Fibroblast of lung (primary cell): ENCODE data around the gene TAMALIN. TPM values are rescaled to one million over a fixed set of nuclear protein-coding genes. Genes with fewer than 3 reads are reported as not detected.

Source experiments
- DNase-seq, 2 donors: peaks; one replicate each; pipeline versions ENCODE4 v3.0.0 to v3.0.0-alpha.2; 2010; ENCODE audit warnings: low read depth in 2 of 2
- H2AFZ ChIP-seq: 2 replicates; pipeline ENCODE4 v1.5.1; 2012; ENCODE audit warnings: low read length, control low read depth, inconsistent platforms
- H3K27ac ChIP-seq: 2 replicates; pipeline ENCODE4 v1.5.1; 2011; ENCODE audit warnings: low read length, control low read depth; ENCODE audit not compliant: insufficient read depth
- H3K27me3 ChIP-seq: 2 replicates; pipeline ENCODE4 v1.5.1; 2011; ENCODE audit warnings: mild to moderate bottlenecking, low read length; ENCODE audit not compliant: control insufficient read depth, insufficient read depth
- H3K36me3 ChIP-seq: 2 replicates; pipeline ENCODE4 v1.5.1; 2011; ENCODE audit warnings: low read length; ENCODE audit not compliant: control insufficient read depth, insufficient read depth
- H3K4me1 ChIP-seq: 2 replicates; pipeline ENCODE4 v1.5.1; 2011; ENCODE audit warnings: low read length; ENCODE audit not compliant: control insufficient read depth, insufficient read depth; ENCODE audit errors: extremely low read depth
- H3K4me2 ChIP-seq: 2 replicates; pipeline ENCODE4 v1.5.1; 2011; ENCODE audit warnings: low read length, control low read depth; ENCODE audit not compliant: insufficient read depth; ENCODE audit errors: extremely low read depth
- H3K4me3 ChIP-seq, 4 experiments: fragments of 200-600 bp in 1 of 4; sonication (generic) in 1 of 4; replicated peaks in 1 of 4; 2 replicates each; pipeline ENCODE4 v1.5.1; 2011 to 2016; ENCODE audit warnings: low read length in 4 of 4, low read depth in 3 of 4, mild to moderate bottlenecking in 3 of 4, control low read depth in 2 of 4, inconsistent platforms in 1 of 4, mixed read lengths in 1 of 4; ENCODE audit not compliant: insufficient read depth in 1 of 4; ENCODE audit errors: control extremely low read depth in 1 of 4
- H3K79me2 ChIP-seq: 2 replicates; pipeline ENCODE4 v1.5.1; 2012; ENCODE audit warnings: mild to moderate bottlenecking, low read length, inconsistent platforms; ENCODE audit not compliant: control insufficient read depth, insufficient read depth
- H3K9ac ChIP-seq: 2 replicates; pipeline ENCODE4 v1.5.1; 2011; ENCODE audit warnings: mild to moderate bottlenecking, low read length, control low read depth; ENCODE audit not compliant: insufficient read depth
- H3K9me3 ChIP-seq: 2 replicates; pipeline ENCODE4 v1.5.1; 2012; ENCODE audit warnings: low read depth, low read length; ENCODE audit not compliant: control insufficient read depth, insufficient read depth
- H4K20me1 ChIP-seq: 2 replicates; pipeline ENCODE4 v1.5.1; 2011; ENCODE audit warnings: low read length; ENCODE audit not compliant: control insufficient read depth, insufficient read depth; ENCODE audit errors: extremely low read depth
- CTCF ChIP-seq, 2 donors: IDR thresholded peaks in 1 of 2; conservative IDR thresholded peaks in 1 of 2; 1 replicate in 1 of 2; 2 replicates in 1 of 2; pipeline ENCODE4 v1.5.1; 2011 to 2012; ENCODE audit warnings: low read length in 2 of 2, control low read depth in 1 of 2, inconsistent platforms in 1 of 2, low read depth in 1 of 2, mild to moderate bottlenecking in 1 of 2
- EZH2 ChIP-seq: IDR thresholded peaks from 2 replicates; pipeline ENCODE4 v1.5.1; 2012; ENCODE audit warnings: low read length, control low read depth, mild to moderate bottlenecking; ENCODE audit errors: missing control alignments
- polyA plus RNA-seq, 2 donors: library from polyadenylated mRNA; depleted of rRNA in 1 of 2; stranded (reverse) in 1 of 2; unstranded in 1 of 2; fragments of >200 nt; gene quantifications; 2 replicates each; pipeline ENCODE4 v1.2.1, GENCODE V29; 2011 to 2012; ENCODE audit warnings: missing spikeins in 1 of 2
- total RNA-seq: library from RNA; depleted of rRNA; stranded (reverse); fragments of >200 nt; gene quantifications from 2 replicates; pipeline ENCODE4 v1.2.1, GENCODE V29; 2014

Gene TAMALIN
- total and polyA plus RNA-seq, 2 donors (not counting 1 experiment from before 2014, with no cell fraction given), result 5.3 to 12.1 TPM

- Histone ChIP-seq H3K79me2 (no peaks in the 10 kb centered on the region), H4K20me1 (no peaks in the 10 kb centered on the region), H2AFZ (no peak overlapping the region), H3K9ac (peak overlapping the region; percentile 73), H3K9me3 (no peaks in the 10 kb centered on the region), H3K4me3 (no peak overlapping the region), H3K27ac (peak overlapping the region; percentile 74), H3K27me3 (no peaks in the 10 kb centered on the region), H3K36me3 (no peaks in the 10 kb centered on the region), H3K4me2 (no peak overlapping the region), H3K4me1 (peaks cover 13% of the 10 kb centered on the region)
- no peak for TF ChIP-seq EZH2
- no peak for TF ChIP-seq CTCF (conservative IDR thresholded peaks at IDR 0.05 in 1 of 2, IDR thresholded peaks at IDR 0.05 in 1 of 2; ENCODE audit: low read depth in 1 of 2, low read length in 2 of 2)
- no peak for DNase-seq
Observed at GRCh38 chr12:52035926-52036325, 29.2 kb downstream of the TAMALIN start.

DNA sequence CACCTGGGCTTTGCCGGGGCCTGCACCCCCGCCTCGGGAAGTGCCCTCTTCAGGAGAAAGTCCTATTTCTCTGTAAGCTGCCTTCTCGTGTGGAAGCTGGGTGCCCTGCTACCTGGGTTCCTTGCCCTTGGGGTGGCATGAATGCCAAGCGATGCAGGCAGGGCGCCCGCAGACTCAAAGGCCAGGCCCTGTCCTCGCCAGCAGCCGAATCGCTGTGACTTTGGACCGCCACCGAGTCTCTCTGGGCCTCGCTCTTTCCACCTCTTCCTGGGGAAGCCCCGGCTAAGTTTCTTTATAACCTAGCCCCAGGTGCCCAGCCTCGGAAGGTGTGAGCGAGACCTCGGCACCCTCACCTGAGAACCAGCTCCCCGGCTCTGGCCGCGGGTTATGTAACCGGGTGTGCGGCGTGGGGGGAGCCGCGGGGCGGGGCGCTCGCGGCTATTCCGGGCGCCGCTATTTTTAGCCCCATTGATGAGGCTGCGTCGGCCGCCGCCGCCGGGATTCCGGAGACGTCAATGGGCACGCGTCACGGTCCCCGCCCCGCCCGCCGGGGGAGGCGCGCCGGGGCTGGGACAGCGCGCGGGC, 29.9 kb downstream of the TAMALIN start:
- no peaks in the 10 kb centered on the region for H4K20me1 ChIP-seq
- no peaks in the 10 kb centered on the region for H3K9me3 ChIP-seq
- H3K36me3 ChIP-seq, result no peaks in the 10 kb centered on the region
- H3K4me2 ChIP-seq, result peak overlapping the region; percentile 28
- H3K79me2 ChIP-seq, result no peaks in the 10 kb centered on the region
- peak overlapping the region; percentile 74 for H3K27ac ChIP-seq
- peak overlapping the region in 3 of 4 experiments; percentile 22 to 42 (median 22) for H3K4me3 ChIP-seq
- H3K9ac ChIP-seq, result peak overlapping the region; percentile 73
- TF ChIP-seq CTCF (conservative IDR thresholded peaks at IDR 0.05 in 1 of 2, IDR thresholded peaks at IDR 0.05 in 1 of 2; ENCODE audit: low read depth in 1 of 2, low read length in 2 of 2) (no peak), EZH2 (no peak)
- peaks cover 13% of the 10 kb centered on the region for H3K4me1 ChIP-seq
- no peak overlapping the region for H2AFZ ChIP-seq
- peak; percentile 70 to 77 for DNase-seq
- no peaks in the 10 kb centered on the region for H3K27me3 ChIP-seq

DNA sequence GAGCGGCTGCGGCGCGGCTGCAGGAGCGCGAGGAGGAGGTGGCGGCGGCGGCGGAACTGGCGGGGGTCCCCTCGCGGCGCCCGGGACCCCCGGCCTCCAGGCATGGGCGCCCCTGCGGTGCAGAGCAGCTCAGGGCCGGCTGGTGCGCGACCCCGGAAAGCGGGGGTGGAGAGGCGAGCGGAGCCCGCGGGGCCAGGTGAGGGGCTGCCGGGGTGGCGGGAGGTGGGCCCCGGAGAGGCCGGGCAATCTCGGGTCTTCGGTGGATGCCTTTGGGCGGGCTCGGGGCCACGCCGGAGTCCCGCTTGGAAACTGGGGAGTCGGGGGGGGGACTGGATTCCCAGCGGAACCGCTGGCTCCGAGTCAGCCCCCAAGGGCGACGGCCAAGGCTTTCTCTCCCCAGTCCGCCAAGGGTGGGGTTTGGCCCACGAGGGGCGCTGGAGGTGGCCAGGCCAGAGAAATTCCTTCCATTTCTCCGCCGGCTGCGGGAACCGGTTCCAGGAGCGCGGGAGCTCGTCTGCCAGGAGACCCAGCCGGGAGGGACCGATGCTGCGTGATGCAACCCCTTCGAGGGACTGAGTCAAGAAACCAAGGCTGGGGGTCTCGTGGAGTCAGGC, 30.6 kb downstream of the TAMALIN start:
- Histone ChIP-seq H3K79me2 (no peaks in the 10 kb centered on the region), H3K4me1 (peaks cover 9% of the 10 kb centered on the region), H3K4me3 (peak overlapping the region; percentile 43 to 66 (median 58)), H2AFZ (no peak overlapping the region), H3K9ac (peak overlapping the region; percentile 97), H3K27me3 (no peaks in the 10 kb centered on the region), H3K4me2 (peak overlapping the region; percentile 78), H3K36me3 (no peaks in the 10 kb centered on the region), H4K20me1 (no peaks in the 10 kb centered on the region), H3K9me3 (no peaks in the 10 kb centered on the region), H3K27ac (peak overlapping the region; percentile 85)
- DNase-seq, result peak; percentile 39 to 60
- TF ChIP-seq CTCF (conservative IDR thresholded peaks at IDR 0.05 in 1 of 2, IDR thresholded peaks at IDR 0.05 in 1 of 2; ENCODE audit: low read depth in 1 of 2, low read length in 2 of 2) (no peak), EZH2 (no peak)
